SK-N-SH (cell line): ENCODE measurements around the gene FRMD1. TPM values are rescaled to one million over a fixed set of nuclear protein-coding genes. Genes with fewer than 3 reads are reported as not detected.
A peak's percentile ranks its signal among the peaks of the same experiment; 100 is the strongest.

ENCODE experiments used
- CTCF ChIA-PET: fragments of 300-600, 350-600 bp; formaldehyde crosslinking; extraction: SDS; loops from one replicate; lab custom pipeline; 2021; lab: Yijun Ruan, JAX
- POLR2A ChIA-PET: fragments of 350-600 bp; sonication (Branson Sonifier 250); formaldehyde crosslinking; extraction: SDS; loops from one replicate; lab custom pipeline; 2020; ENCODE audit warnings: antibody characterized with exemption, inconsistent platforms; lab: Yijun Ruan, JAX
- DNase-seq: peaks from one replicate; pipeline ENCODE4 v3.0.0; 2012
- H2AFZ ChIP-seq: fragments of 200-600 bp; sonication (generic); 2 replicates; pipeline ENCODE4 v1.8.1; 2016; ENCODE audit warnings: antibody characterized with exemption, mild to moderate bottlenecking, low read depth
- H3F3A ChIP-seq: fragments of 200-600 bp; sonication (generic); replicated peaks from 2 replicates; pipeline ENCODE3; 2016; ENCODE audit warnings: antibody characterized with exemption, mild to moderate bottlenecking; ENCODE audit not compliant: insufficient read depth
- H3K27ac ChIP-seq, 2 experiments: fragments of 200-500 bp in 1 of 2; fragments of 200-600 bp in 1 of 2; sonication (Bioruptor generic) in 1 of 2; sonication (generic), shearing (Covaris generic) in 1 of 2; 2 replicates each; pipeline versions ENCODE4 v1.5.1 to v1.6.1; 2014 to 2016; ENCODE audit warnings: low read depth in 2 of 2, inconsistent platforms in 1 of 2, low read length in 1 of 2, mild to moderate bottlenecking in 1 of 2, mixed read lengths in 1 of 2
- H3K27me3 ChIP-seq: fragments of 200-600 bp; sonication (generic), shearing (Covaris generic); 2 replicates; pipeline ENCODE4 v1.6.1; 2016; ENCODE audit warnings: mixed run types; ENCODE audit not compliant: insufficient read depth
- H3K36me3 ChIP-seq, 2 experiments: fragments of 200-500 bp in 1 of 2; fragments of 200-600 bp in 1 of 2; sonication (Bioruptor generic) in 1 of 2; sonication (generic) in 1 of 2; replicated peaks in 1 of 2; 2 replicates each; pipeline versions ENCODE3 to v1.5.1; 2014 to 2016; ENCODE audit warnings: low read length in 1 of 2, mild to moderate bottlenecking in 1 of 2; ENCODE audit not compliant: insufficient read depth in 2 of 2, control insufficient read depth in 1 of 2
- H3K4me1 ChIP-seq, 2 experiments: fragments of 200-500 bp in 1 of 2; fragments of 200-600 bp in 1 of 2; sonication (Bioruptor generic) in 1 of 2; sonication (generic), shearing (Covaris generic) in 1 of 2; 2 replicates each; pipeline versions ENCODE4 v1.5.1 to v1.6.1; 2014 to 2016; ENCODE audit warnings: low read depth in 1 of 2, low read length in 1 of 2, mixed run types in 1 of 2; ENCODE audit not compliant: insufficient read depth in 2 of 2, control insufficient read depth in 1 of 2
- H3K4me2 ChIP-seq: fragments of 200-600 bp; sonication (generic), shearing (Covaris generic); 2 replicates; pipeline ENCODE4 v1.6.1; 2017; ENCODE audit warnings: mixed run types
- H3K4me3 ChIP-seq, 2 experiments: fragments of 200-500 bp in 1 of 2; fragments of 200-600 bp in 1 of 2; sonication (Bioruptor generic) in 1 of 2; sonication (generic), shearing (Covaris generic) in 1 of 2; 2 replicates each; pipeline versions ENCODE4 v1.5.1 to v1.8.1; 2014 to 2016; ENCODE audit warnings: low read depth in 2 of 2, inconsistent platforms in 1 of 2, low read length in 1 of 2, mild to moderate bottlenecking in 1 of 2, mixed read lengths in 1 of 2, moderate library complexity in 1 of 2
- H3K79me2 ChIP-seq: fragments of 200-600 bp; sonication (generic); 2 replicates; pipeline ENCODE4 v1.8.1; 2017; ENCODE audit warnings: mild to moderate bottlenecking; ENCODE audit not compliant: insufficient read depth
- H3K9ac ChIP-seq: fragments of 200-600 bp; sonication (generic); 2 replicates; pipeline ENCODE4 v1.6.1; 2017; ENCODE audit warnings: mixed run types
- H3K9me2 ChIP-seq: fragments of 200-600 bp; sonication (generic); 2 replicates; pipeline ENCODE4 v1.6.1; 2017; ENCODE audit warnings: mixed run types
- H3K9me3 ChIP-seq: fragments of 200-600 bp; sonication (generic); 2 replicates; pipeline ENCODE4 v1.6.1; 2017; ENCODE audit warnings: mixed run types, mild to moderate bottlenecking, moderate library complexity
- H4K20me1 ChIP-seq: fragments of 200-600 bp; sonication (generic); 2 replicates; pipeline ENCODE4 v1.6.1; 2017; ENCODE audit warnings: mild to moderate bottlenecking, mixed run types; ENCODE audit not compliant: insufficient read depth
- CTCF ChIP-seq: fragments of 200-600 bp; sonication (generic); IDR thresholded peaks from 2 replicates; pipeline ENCODE4 v1.6.1; 2017; ENCODE audit warnings: antibody characterized with exemption, mild to moderate bottlenecking, moderate library complexity
- ELF1 ChIP-seq: IDR thresholded peaks from 2 replicates; pipeline ENCODE4 v1.4.0; 2012
- FOSL2 ChIP-seq: IDR thresholded peaks from 2 replicates; pipeline ENCODE4 v1.4.0; 2012; ENCODE audit warnings: low read depth, mild to moderate bottlenecking, moderate library complexity, borderline replicate concordance
- FOXM1 ChIP-seq: IDR thresholded peaks from 2 replicates; pipeline ENCODE4 v1.4.0; 2012; ENCODE audit warnings: low read depth, mild to moderate bottlenecking
- MEF2A ChIP-seq: IDR thresholded peaks from 2 replicates; pipeline ENCODE4 v1.4.0; 2012; ENCODE audit warnings: low read depth, borderline replicate concordance
- MXI1 ChIP-seq: IDR thresholded peaks from 2 replicates; pipeline ENCODE4 v1.6.1; 2012; ENCODE audit warnings: mild to moderate bottlenecking, low read depth, low read length, improper control_type of control experiment
- NRF1 ChIP-seq: IDR thresholded peaks from 2 replicates; pipeline ENCODE4 v1.6.1; 2012; ENCODE audit warnings: low read depth, mild to moderate bottlenecking, low read length
- POLR2AphosphoS5 ChIP-seq: IDR thresholded peaks from 2 replicates; pipeline ENCODE4 v1.6.1; 2012; ENCODE audit warnings: low read depth, low read length
- RAD21 ChIP-seq: IDR thresholded peaks from 2 replicates; pipeline ENCODE4 v1.6.1; 2012; ENCODE audit warnings: mild to moderate bottlenecking, low read length
- RCOR1 ChIP-seq: fragments of 150-350 bp; IDR thresholded peaks from 2 replicates; pipeline ENCODE4 v1.6.1; 2017; ENCODE audit warnings: antibody characterized with exemption, low read length
- REST ChIP-seq: IDR thresholded peaks from 2 replicates; pipeline ENCODE4 v1.6.1; 2012; ENCODE audit warnings: mild to moderate bottlenecking, low read depth, low read length, moderate library complexity
- SMC3 ChIP-seq: IDR thresholded peaks from 2 replicates; pipeline ENCODE4 v1.6.1; 2012; ENCODE audit warnings: low read depth, low read length, improper control_type of control experiment
- TAF1 ChIP-seq: IDR thresholded peaks from 2 replicates; pipeline ENCODE4 v1.6.1; 2012; ENCODE audit warnings: low read depth, mild to moderate bottlenecking, low read length, moderate library complexity, borderline replicate concordance
- TCF12 ChIP-seq: IDR thresholded peaks from 2 replicates; pipeline ENCODE4 v1.4.0; 2012
- USF1 ChIP-seq: IDR thresholded peaks from 2 replicates; pipeline ENCODE4 v1.4.0; 2012; ENCODE audit warnings: low read depth, borderline replicate concordance
- WGBS: methylation state at CpG from one replicate; pipeline ENCODE4 v1.1.6; 2017; ENCODE audit warnings: low lambda C conversion rate; 5-methylcytosine and 5-hydroxymethylcytosine counted together
- polyA plus RNA-seq, 3 experiments: library from polyadenylated mRNA; depleted of rRNA; stranded (reverse); fragments of >200 nt; gene quantifications; 2 replicates each; pipeline ENCODE4 v1.2.3, GENCODE V29; 2012

Gene FRMD1
- polyA plus RNA-seq, 1 of the 3 experiments (the other 2 are of a cell fraction): not detected

- no peak for TF ChIP-seq CTCF
- no peak for TF ChIP-seq RCOR1
Measured at GRCh38 chr6:168100011-168100802, 21.2 kb upstream of the FRMD1 start (continued).

GRCh38 chr6:168099201-168100010 is 20.4 kb upstream of the FRMD1 start:
- Histone ChIP-seq H3K36me3 (no peaks in the 10 kb centered on the region), H3K79me2 (no peaks in the 10 kb centered on the region), H3K27ac (no peak overlapping the region), H3K9ac (no peak overlapping the region), H2AFZ (no peak overlapping the region), H3K9me3 (no peaks in the 10 kb centered on the region), H3K27me3 (no peaks in the 10 kb centered on the region), H4K20me1 (no peaks in the 10 kb centered on the region), H3K4me2 (no peak overlapping the region), H3K4me3 (no peak overlapping the region), H3K9me2 (no peaks in the 10 kb centered on the region), H3F3A (no peaks in the 10 kb centered on the region), H3K4me1 (peaks cover 0 to 27% of the 10 kb centered on the region in 2 experiments; a peak in 1 of 4 replicates)
- 44% methylated on average over 10 of the region's 23 CpGs for WGBS
- TF ChIP-seq MXI1 (no peak), FOSL2 (no peak), NRF1 (no peak), TCF12 (no peak)
- POLR2A ChIA-PET: no interaction called here
- peak; percentile 12 for DNase-seq
- CTCF ChIA-PET: interaction anchor here (1.2 kb wide), 1 partner anchor 10 kb away, joined by 4 read pairs; no protein-coding TSS in a partner anchor

- 20% methylated on average over 1 of the region's 13 CpGs for WGBS
- TF ChIP-seq TAF1 (no peak), CTCF (no peak), FOXM1 (no peak), MEF2A (no peak), RCOR1 (no peak), USF1 (no peak), RAD21 (no peak), SMC3 (no peak), TCF12 (no peak), REST (no peak), ELF1 (no peak), POLR2AphosphoS5 (no peak)
Measured at GRCh38 chr6:168098431-168098861, 19.4 kb upstream of the FRMD1 start.

More at GRCh38 chr6:168098431-168098861, 19.4 kb upstream of the FRMD1 start:
- Histone ChIP-seq H3K27me3 (no peaks in the 10 kb centered on the region), H3K27ac (peak overlapping the region in 1 of 2 experiments; percentile 68; a peak in 1 of 4 replicates), H3K4me1 (peaks cover 0 to 27% of the 10 kb centered on the region in 2 experiments; a peak in 1 of 4 replicates), H3K4me3 (no peak overlapping the region), H4K20me1 (no peaks in the 10 kb centered on the region), H3F3A (no peaks in the 10 kb centered on the region), H3K9ac (no peak overlapping the region), H2AFZ (no peak overlapping the region), H3K79me2 (no peaks in the 10 kb centered on the region), H3K9me2 (no peaks in the 10 kb centered on the region), H3K9me3 (no peaks in the 10 kb centered on the region), H3K4me2 (no peak overlapping the region), H3K36me3 (no peaks in the 10 kb centered on the region)
- DNase-seq: no peak
- POLR2A ChIA-PET: no interaction called here
- CTCF ChIA-PET: no interaction called here
